ENCODE measurements around the gene KYAT1.
A peak's percentile ranks its signal among the peaks of the same experiment; 100 is the strongest.
"Not testable (repeated sequence)": the region's sequence is repeated elsewhere in the genome, so short reads cannot be mapped to it uniquely, and the experiment has no call there.

The KYAT1 gene

GRCh38 chr9:128882677-128883603 is 1.2 kb upstream of the KYAT1 start:
- DNase-seq: no peak

- DNase-seq: no peak
Measured at GRCh38 chr9:128877852-128878251, 3.9 kb downstream of the KYAT1 start.

- not testable (repeated sequence) for DNase-seq
Measured at GRCh38 chr9:128870941-128871265, 10.8 kb downstream of the KYAT1 start.

- no peak for DNase-seq
Measured at GRCh38 chr9:128870128-128870940, 11.4 kb downstream of the KYAT1 start.

- DNase-seq: peak; percentile 11
Measured at GRCh38 chr9:128863647-128864046, 18.1 kb downstream of the KYAT1 start.

GRCh38 chr9:128862401-128862851 is 19.3 kb downstream of the KYAT1 start:
- no peak for DNase-seq

GRCh38 chr9:128861501-128861900 is 20.2 kb downstream of the KYAT1 start:
- no peak for DNase-seq

- DNase-seq: no peak
Measured at GRCh38 chr9:128860937-128861336, 20.8 kb downstream of the KYAT1 start.

- not testable (repeated sequence) for DNase-seq
Measured at GRCh38 chr9:128858476-128858875, 23.3 kb downstream of the KYAT1 start.

- not testable (repeated sequence) for DNase-seq
Measured at GRCh38 chr9:128854454-128854853, 27.3 kb downstream of the KYAT1 start.

- DNase-seq: not testable (repeated sequence)
Measured at GRCh38 chr9:128852646-128853045, 29.1 kb downstream of the KYAT1 start.

GRCh38 chr9:128851779-128852600 is 29.8 kb downstream of the KYAT1 start:
- peak; percentile 9 for DNase-seq

GRCh38 chr9:128851024-128851423 is 30.7 kb downstream of the KYAT1 start:
- DNase-seq: not testable (repeated sequence)

- no peak for DNase-seq
Measured at GRCh38 chr9:128847803-128848202, 33.9 kb downstream of the KYAT1 start.

GRCh38 chr9:128846680-128847030 is 35.1 kb downstream of the KYAT1 start:
- DNase-seq: no peak

- peak; percentile 24 for DNase-seq
Measured at GRCh38 chr9:128845186-128845931, 36.4 kb downstream of the KYAT1 start.

- DNase-seq: not testable (repeated sequence)
Measured at GRCh38 chr9:128843171-128843570, 38.6 kb downstream of the KYAT1 start.

GRCh38 chr9:128841694-128842492 is 39.9 kb downstream of the KYAT1 start:
- DNase-seq: no peak

GRCh38 chr9:128840524-128840923 is 41.2 kb downstream of the KYAT1 start:
- no peak for DNase-seq

GRCh38 chr9:128838338-128838737 is 43.4 kb downstream of the KYAT1 start:
- DNase-seq: no peak

GRCh38 chr9:128836509-128837145 is 45.1 kb downstream of the KYAT1 start:
- no peak for DNase-seq
